Vagina (tissue), 2 donors: ENCODE measurements around the gene DNAAF5.

Experiments used
- POLR2A ChIP-seq, 2 donors: fragments of 450-650 bp; IDR thresholded peaks; one replicate each; pipeline ENCODE4 v1.6.1; 2017; ENCODE audit warnings: antibody characterized with exemption in 2 of 2, mild to moderate bottlenecking in 2 of 2, moderate library complexity in 2 of 2
- TF ChIP-seq, protein P1 (sequence below), 3 experiments: fragments of 450-650 bp in 2 of 3; fragments of 200-600 bp in 1 of 3; sonication (generic) in 1 of 3; IDR thresholded peaks; one replicate each; pipeline ENCODE4 v1.5.1; 2017 to 2019; ENCODE audit warnings: antibody characterized with exemption in 3 of 3, mild to moderate bottlenecking in 2 of 3, moderate library complexity in 2 of 3

DNA sequence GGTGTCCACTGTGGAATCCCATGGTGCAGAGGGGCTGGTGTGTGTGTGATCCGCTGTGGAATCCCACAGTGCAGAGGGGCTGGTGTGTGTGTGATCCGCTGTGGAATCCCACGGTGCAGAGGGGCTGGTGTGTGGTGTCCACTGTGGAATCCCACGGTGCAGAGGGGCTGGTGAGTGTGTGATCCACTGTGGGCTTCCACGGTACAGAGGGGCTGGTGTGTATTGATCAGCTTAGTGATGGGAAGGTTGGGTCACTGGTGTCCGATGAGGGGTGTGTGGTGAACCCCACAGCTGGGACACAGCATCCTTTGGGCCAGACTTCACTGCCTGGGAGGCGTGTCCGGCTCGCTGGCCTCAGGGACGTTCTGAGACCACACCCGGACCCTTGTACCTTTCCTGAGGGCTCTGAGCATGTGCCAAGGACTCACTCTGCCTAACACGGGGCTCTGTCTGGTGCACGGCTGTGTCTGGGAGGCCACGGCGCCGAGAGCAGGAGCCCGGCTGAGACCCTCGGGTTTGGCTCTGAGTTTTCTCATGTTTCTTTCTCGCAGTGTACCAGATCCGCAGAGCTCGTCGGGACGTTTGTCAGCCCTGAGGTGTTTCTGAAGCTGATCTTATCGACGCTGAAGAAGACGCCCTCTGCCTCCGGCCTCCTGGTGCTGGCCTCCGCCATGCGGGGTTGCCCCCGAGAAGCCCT, 29.9 kb downstream of the DNAAF5 start:
- TF ChIP-seq, protein P1, sequence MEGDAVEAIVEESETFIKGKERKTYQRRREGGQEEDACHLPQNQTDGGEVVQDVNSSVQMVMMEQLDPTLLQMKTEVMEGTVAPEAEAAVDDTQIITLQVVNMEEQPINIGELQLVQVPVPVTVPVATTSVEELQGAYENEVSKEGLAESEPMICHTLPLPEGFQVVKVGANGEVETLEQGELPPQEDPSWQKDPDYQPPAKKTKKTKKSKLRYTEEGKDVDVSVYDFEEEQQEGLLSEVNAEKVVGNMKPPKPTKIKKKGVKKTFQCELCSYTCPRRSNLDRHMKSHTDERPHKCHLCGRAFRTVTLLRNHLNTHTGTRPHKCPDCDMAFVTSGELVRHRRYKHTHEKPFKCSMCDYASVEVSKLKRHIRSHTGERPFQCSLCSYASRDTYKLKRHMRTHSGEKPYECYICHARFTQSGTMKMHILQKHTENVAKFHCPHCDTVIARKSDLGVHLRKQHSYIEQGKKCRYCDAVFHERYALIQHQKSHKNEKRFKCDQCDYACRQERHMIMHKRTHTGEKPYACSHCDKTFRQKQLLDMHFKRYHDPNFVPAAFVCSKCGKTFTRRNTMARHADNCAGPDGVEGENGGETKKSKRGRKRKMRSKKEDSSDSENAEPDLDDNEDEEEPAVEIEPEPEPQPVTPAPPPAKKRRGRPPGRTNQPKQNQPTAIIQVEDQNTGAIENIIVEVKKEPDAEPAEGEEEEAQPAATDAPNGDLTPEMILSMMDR (IDR thresholded peaks at IDR 0.05) = no peak
- TF ChIP-seq POLR2A (IDR thresholded peaks at IDR 0.05) = no peak
